Measurements from ENCODE around the gene SUSD3. TPM values are rescaled to one million over a fixed set of nuclear protein-coding genes. Genes with fewer than 3 reads are reported as not detected.

SUSD3 gene
- total RNA-seq, 1 donor from 2014 or later, result not detected

Other genes with a start within 250 kb of the SUSD3 start
- gene ZNF484, start 180.7 kb upstream of the SUSD3 start, total RNA-seq, result 7.7 and 8.5 TPM in 2 replicates
- not detected in 2 replicates for gene FGD3, start 111.2 kb upstream of the SUSD3 start, total RNA-seq
- gene CARD19, start 37.5 kb downstream of the SUSD3 start, total RNA-seq, result 54.7 and 65.4 TPM in 2 replicates
- gene NINJ1, start 75.5 kb downstream of the SUSD3 start, total RNA-seq, result 26.4 and 53.5 TPM in 2 replicates
- under 0.01 and 0.13 TPM in 2 replicates for gene WNK2, start 125.4 kb downstream of the SUSD3 start, total RNA-seq